Stimulated activated CD8-positive, alpha-beta memory T cell treated with anti-CD3 and anti-CD28 coated beads, Interleukin-2, amount 100 ng/mL, for 1 hour (primary cell): Measurements from ENCODE around the gene P2RY6.

Source experiments
- DNase-seq, 2 donors: peaks; one replicate each; pipeline ENCODE4 v3.0.0-alpha.2; 2020; ENCODE audit warnings: low read depth in 2 of 2

P2RY6 gene

GRCh38 chr11:73237471-73238290 lies 34.5 kb upstream of the P2RY6 start:
- no peak for DNase-seq

- DNase-seq: no peak
Measured at GRCh38 chr11:73239111-73239521, 33.0 kb upstream of the P2RY6 start.

GRCh38 chr11:73239571-73240189 lies 32.5 kb upstream of the P2RY6 start:
- no peak for DNase-seq

- DNase-seq: no peak
Measured at GRCh38 chr11:73240190-73240781, 31.9 kb upstream of the P2RY6 start.

- DNase-seq: no peak
Measured at GRCh38 chr11:73241300-73241699, 30.8 kb upstream of the P2RY6 start.

GRCh38 chr11:73242251-73243092 lies 29.7 kb upstream of the P2RY6 start:
- DNase-seq: peak; percentile 29 to 37

GRCh38 chr11:73243093-73243485 lies 29.0 kb upstream of the P2RY6 start:
- DNase-seq: no peak

- DNase-seq: no peak
Measured at GRCh38 chr11:73244589-73245240, 27.4 kb upstream of the P2RY6 start.

GRCh38 chr11:73245461-73245860 lies 26.7 kb upstream of the P2RY6 start:
- DNase-seq: no peak

GRCh38 chr11:73246303-73246702 lies 25.8 kb upstream of the P2RY6 start:
- no peak for DNase-seq

GRCh38 chr11:73248526-73249185 lies 23.5 kb upstream of the P2RY6 start:
- no peak for DNase-seq

- no peak for DNase-seq
Measured at GRCh38 chr11:73249304-73249703, 22.8 kb upstream of the P2RY6 start.

GRCh38 chr11:73249853-73250783 lies 22.0 kb upstream of the P2RY6 start:
- no peak for DNase-seq

- DNase-seq: no peak
Measured at GRCh38 chr11:73252577-73253191, 19.5 kb upstream of the P2RY6 start.

- DNase-seq: no peak
Measured at GRCh38 chr11:73257342-73258103, 14.6 kb upstream of the P2RY6 start.

GRCh38 chr11:73258104-73259035 lies 13.8 kb upstream of the P2RY6 start:
- DNase-seq: no peak

- no peak for DNase-seq
Measured at GRCh38 chr11:73259406-73260126, 12.6 kb upstream of the P2RY6 start.
